HG03457 (cell line): ENCODE results near the gene PLA2G4D.
A peak's percentile ranks its signal among the peaks of the same experiment; 100 is the strongest.

ENCODE experiments used
- ATAC-seq: cut with Tn5 transposase; IDR thresholded peaks from one replicate; pipeline ENCODE4 v1.9.1; 2021; ENCODE audit warnings: moderate number of reproducible peaks; ENCODE audit not compliant: unreplicated experiment

Gene PLA2G4D

DNA sequence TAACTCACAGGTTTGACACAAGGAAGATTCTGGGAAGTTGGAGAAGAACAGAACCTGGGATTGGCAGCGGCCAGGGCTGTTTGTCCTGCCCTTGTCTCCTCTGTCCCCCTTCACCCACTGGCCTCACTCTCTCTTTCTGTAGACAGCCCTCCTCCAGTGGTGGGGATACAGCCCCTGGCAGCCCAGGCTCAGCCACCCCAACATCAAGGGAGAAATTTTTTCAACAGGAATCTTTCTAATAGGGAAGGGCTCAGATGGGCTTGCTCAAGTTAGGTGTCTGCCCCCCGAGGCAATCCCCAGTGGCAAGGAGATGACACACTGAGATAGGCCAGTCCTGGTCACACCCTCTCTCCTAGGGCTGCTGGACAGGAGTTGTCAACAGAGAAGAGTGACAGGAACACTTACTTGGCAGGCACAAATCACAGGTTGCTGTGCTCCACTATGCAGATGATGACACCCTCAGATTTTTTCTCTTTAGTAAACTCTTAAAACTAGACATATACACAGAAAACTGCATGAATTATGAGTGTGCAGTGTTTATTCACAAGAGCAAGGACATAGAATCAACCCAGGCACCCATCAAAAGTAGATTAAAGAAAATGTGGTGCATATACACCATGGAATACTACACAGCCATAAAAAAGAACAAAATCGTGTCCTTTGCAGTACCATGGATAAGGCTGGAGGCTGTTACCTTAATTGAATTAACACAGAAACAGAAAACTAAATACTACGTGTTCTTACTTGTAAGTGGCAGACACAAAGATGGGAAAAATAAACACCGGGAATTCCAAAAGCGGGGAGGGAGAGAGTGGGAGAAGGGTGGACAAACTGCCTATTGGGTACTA lies 36.3 kb downstream of the PLA2G4D start:
- ATAC-seq: no peak

DNA sequence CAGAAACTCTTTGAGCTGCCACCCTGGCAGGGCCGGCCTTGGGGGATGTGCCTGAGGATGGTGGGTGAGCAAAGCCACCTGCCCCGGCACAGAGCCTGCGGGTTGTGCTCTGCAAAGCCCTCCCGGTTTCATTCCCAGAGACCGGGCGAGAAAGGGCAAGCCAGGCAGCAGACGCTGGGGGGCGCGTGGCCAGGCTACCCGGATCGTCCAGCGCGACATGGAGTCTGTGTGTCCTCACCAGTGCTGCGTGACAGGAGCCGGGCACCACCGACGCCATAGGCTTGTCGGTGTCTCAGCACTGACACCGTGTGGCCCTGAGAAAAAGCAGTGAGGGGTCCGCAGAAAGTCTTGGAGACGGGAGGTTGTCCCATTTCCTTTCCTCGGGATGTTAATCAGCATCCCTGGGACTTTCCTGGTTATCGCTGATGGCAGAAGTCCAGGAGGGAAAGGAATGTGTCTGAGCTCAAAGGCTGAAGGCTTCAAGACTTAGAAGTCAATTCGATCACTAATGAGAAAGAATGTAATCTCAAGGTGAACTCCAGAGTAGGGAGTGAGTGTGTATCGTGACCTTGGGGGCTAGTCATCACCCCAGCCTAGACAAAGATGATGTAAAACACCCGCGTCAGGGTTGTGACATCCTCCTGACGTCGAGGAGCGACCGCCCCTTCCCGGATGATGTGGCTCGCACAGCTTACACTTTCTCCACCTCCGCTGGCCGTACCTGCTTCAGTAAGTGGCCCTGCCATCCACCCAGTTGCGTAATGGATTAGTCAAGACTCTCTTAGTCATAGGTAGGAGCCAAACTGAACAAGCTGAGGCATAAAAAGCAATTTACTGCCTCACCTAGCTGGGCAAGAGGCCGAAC lies 37.2 kb downstream of the PLA2G4D start:
- no peak for ATAC-seq

GRCh38 chr15:42053914-42054313 lies 40.4 kb downstream of the PLA2G4D start:
- no peak for ATAC-seq

DNA sequence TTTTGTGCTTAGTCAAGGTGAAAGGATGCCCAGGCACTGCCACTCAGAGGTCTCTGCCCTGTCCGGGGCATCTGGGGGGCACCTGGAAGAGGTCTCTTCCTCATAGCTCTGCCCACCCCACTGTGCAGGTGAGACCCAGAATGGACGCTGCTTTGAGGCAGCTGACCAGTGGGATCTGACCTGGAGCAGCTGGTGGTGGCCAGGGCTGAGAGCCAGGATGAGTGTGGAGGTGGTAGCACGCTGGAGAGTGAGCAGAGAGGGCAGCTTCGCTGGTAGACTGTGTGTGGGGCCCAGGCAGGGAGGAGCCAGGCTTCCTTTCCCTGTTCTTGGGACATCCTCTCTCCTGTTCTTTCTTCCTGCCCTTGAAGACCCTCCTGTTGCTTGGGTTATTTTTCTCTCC lies 41.4 kb downstream of the PLA2G4D start:
- no peak for ATAC-seq

DNA sequence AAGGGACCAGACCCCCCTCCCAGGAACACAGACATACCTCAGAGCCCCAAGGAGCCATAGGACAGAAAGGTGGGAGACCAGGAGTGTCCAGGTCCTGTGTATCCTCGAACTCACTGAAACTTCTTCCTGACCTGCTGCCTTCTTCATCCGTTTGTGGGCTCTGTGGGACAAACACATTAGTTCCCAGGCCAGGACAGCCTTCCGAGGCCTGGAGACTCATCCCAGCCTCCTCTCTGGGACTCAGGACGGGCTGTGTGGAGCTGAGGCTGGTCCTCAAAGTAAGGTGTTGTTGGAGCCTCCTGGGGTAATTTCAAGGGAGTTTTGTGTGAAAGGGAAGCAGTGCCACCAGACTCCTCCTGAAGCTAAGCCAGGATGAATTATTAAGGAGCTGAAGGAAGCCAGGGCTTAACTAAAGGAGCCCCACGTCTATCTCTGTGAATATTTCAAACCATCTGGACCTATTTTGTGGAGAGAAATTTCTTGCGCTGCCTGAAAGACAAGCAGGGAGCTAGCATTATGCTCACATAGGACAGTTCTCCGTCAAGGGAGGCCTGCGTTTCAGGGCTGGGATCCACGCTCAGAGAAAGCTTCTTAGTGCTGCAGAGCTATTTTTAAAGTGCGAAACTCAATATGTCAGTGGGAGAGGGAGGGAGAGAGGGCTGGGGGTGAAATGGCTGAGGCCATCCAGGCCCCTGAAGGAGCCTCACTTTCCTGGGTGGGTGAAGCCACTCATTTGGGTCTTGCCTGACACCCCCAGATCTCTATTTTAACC lies 43.7 kb downstream of the PLA2G4D start:
- no peak for ATAC-seq

GRCh38 chr15:42048821-42049200 lies 45.6 kb downstream of the PLA2G4D start:
- no peak for ATAC-seq

DNA sequence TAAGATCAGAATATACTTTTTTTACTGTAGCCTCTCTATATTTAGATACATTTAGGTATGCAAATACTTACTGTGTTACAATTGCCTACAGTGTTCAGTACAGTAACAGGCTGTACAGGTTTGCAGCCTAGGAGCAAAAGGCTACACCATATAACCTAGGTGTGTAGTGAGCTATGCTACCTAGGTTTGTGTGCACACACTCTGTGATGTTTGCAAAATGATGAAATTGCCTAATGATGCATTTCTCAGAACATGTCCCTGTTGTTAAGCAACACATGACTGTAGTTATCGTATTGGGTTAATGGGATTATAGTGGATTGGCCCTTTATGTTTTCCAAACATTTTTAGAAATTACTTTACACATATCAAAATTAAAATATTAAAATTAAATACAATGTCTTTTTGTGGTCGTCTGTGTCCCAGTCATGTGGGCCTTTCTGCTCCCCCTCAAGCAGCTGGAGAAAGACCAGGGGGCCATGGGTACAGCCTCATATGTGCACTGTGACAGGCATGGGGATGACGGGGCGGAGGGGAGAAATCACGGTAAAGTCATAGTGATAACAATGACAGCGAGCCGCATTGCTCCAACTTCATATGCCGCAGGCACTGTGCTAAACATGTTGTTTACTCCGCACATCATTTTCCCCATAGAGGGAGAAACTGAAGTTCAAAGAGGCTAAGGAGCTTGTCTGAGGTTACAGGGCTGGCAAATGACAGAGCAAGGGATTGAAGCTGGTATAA lies 46.1 kb downstream of the PLA2G4D start:
- no peak for ATAC-seq

- ATAC-seq: no peak
Measured at GRCh38 chr15:42046597-42046996, 47.8 kb downstream of the PLA2G4D start.

DNA sequence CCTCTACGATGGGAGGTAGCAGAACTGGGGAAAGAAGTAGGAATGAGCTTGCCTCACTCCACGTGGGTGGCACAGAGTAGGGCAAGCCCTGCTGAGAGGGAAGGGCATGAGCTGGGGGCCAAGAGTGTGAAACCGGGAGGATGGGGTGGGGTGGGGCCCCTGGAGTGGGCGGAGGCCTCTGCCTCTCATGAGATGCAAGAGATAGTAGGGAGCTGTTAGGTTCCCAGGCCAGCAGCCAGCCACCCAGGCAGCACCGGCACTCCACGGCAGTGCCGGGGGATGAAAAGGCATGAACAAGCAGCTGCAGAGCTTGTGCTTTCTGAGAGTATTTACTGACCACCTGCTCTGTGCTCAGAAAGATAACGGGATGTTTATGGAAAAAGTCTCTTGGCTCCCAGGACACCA lies 49.1 kb downstream of the PLA2G4D start:
- no peak for ATAC-seq

DNA sequence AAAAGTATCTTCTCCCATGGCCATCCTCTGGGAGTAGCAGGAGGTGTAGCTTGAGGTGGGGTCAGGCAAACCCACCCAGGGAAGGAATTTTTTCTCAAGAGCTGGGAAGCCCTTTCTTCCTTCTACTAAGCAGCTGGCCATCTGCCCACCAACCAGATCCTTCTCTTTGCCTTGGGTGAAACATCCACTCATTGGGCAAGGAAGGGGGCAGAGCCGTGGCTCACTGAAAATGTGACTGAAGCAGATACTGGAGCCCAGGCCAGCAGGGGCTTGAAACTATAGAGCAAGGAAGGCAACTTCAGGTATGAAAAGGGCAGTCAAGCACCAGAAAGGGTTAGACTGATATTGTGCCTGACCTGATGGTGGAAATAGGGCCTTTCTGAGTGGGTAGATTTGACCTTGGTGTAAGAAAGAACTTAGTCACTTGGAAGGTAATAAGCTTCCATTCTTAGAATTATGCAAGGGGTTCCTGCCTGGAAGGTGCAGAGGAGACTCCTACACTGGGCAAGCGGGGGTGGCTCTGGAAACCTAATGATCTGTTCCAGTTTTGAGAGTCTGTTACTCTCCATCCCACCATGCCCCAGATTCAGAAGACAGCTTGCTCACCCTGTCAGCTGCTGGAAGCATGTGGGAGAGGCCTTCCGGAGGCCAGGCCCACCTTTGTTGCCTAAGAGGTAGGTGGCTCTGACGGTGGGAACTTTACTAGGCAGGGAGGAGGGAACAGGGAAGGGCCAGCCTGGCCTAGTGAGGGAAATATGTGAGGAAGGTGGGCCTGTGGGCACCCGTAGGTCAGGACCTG lies 51.6 kb downstream of the PLA2G4D start:
- no peak for ATAC-seq

GRCh38 chr15:42038401-42038800 lies 56.0 kb downstream of the PLA2G4D start:
- ATAC-seq: no peak

- ATAC-seq: no peak
Measured at GRCh38 chr15:42037656-42038055, 56.7 kb downstream of the PLA2G4D start.

DNA sequence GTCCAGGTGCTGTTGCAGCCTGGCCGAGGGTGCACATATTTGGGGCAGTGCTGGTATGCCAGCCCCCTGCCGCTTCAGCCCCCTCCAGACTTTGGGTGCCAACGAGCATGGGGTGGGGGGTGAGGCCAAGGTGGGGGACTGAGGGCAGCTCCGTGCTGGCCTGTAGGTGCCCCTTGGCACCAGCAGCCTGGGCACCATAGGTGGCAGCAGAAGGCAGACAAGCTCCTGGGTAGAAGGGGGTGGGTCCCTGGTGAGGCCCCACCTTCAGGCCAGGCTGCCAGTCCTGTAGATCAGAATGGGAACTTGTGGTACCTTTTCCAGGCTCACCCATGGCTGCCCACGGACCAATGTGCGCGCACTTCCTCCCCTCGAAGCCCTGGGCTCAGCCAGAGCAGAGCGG lies 57.4 kb downstream of the PLA2G4D start:
- no peak for ATAC-seq

DNA sequence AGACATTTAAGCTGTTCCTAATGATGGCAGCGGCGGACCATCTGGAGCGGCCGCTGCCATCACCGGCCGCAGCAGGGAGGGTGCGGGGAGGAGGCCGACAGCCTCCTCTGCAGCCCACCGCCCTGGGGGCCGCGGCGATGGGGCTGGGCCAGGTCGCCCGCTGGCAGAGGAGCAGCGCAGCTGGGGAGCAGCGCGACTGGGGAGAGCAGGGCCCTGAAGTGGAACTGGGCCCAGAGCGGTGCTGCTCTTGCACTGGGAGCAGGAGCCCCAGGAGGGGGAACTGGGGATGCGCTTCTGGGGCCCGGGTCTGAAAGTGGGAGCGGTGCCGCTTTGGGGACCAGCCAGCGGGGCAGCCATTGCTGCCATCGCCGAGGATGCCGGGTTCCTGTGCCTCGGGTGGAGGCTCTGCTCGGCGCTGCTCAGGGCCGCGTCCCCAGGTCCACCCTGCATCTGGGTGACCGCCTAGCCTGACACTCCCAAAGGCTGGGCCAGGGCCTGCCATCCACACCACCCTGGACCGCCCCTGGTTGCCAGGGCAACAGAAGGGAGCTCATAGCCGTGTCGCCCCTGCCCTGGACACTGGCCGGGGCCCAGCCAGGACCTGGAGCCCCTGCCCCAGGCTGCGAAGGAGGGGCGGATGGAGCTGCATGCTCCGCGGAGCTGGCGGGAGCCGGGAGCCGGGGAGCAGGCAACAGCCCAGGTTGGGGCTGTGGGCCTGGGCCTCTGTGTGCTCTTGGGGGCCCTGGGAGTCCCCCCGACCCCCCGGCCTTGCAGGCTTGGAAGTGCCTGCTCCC lies 58.1 kb downstream of the PLA2G4D start:
- no peak for ATAC-seq

GRCh38 chr15:42035435-42035761 lies 59.0 kb downstream of the PLA2G4D start:
- ATAC-seq: peak; percentile 46

DNA sequence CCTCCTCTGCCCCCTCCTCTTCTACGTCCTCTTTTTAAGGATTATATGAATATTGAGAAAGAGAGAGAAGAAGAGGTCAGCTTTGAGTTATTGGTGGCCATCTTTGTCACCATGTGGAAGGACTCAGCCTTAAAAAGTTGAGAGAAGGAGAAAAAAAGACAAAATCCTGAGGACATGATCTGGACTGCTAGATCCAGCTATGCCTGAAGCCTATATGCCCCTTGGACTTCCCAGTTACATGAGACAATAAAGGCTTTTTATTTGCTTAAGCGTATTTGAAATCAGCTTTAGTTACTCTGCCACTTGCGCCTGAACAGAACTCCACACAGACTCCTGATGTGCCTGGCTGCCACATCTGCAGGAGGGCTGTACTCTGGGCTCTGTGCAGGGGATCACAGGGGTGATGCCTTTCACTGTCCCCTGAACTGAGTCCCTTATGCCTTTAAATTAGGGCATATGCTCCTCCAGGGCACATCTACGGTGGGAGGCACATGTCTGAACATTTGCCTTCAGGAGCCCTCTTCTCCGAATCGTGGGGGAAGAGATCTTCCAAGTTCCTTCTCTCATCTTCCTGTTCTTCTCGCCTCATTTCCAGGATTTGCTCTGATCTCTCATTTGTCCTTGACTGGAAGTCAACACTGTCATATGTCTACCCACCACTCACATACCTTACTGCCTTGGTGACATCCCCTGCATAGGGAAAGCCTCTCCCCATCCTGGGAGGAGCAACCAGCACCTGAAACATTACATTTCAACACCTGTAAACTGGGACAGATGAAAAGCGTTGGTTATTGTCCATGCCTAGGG lies 59.5 kb downstream of the PLA2G4D start:
- peak; percentile 12 for ATAC-seq

DNA sequence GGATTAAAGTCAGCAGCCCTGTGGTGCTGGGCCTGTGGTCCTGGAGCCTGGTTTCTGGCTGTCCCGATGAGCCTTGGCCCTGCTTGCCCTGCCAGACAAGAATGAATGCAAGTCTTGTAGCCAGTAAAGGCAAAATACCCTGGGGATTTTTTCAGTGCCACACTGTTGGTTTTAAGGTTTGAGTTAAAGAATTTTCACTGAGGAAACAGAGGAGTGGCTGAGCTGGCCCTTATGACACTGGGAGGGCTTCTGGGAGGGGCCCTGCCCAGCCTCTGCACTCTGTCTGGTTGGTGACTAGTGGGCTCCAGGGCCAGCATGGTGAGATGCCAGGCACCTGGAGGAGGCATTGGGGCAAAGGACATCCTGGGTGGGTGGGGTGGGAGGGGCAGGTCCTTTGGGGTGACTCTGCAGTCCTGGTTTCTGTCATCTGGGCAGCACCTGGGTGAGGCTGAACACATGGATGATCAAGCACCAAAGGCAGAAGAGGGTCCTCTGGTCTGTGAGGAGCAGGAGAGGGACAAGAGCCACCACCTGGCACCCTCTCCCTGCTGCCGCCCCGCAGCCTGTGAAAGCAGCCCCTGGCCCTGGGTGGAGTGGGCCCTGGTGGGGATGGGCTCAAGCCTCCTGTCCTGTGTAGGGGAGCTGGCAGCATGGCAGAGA lies 61.0 kb downstream of the PLA2G4D start:
- no peak for ATAC-seq
